Hepatocyte (in vitro differentiated cells): ENCODE data around the gene PHACTR3.

Source experiments
- EZH2 ChIP-seq: fragments of 200-600 bp; sonication (generic); IDR thresholded peaks from 2 replicates; pipeline ENCODE4 v1.6.1; 2016; ENCODE audit warnings: antibody characterized with exemption, mild to moderate bottlenecking, borderline replicate concordance
- TF ChIP-seq, protein P1 (sequence below): fragments of 200-600 bp; sonication (generic); IDR thresholded peaks from 2 replicates; pipeline ENCODE4 v1.5.1; 2016; ENCODE audit warnings: antibody characterized with exemption, mild to moderate bottlenecking; ENCODE audit not compliant: poor library complexity

DNA sequence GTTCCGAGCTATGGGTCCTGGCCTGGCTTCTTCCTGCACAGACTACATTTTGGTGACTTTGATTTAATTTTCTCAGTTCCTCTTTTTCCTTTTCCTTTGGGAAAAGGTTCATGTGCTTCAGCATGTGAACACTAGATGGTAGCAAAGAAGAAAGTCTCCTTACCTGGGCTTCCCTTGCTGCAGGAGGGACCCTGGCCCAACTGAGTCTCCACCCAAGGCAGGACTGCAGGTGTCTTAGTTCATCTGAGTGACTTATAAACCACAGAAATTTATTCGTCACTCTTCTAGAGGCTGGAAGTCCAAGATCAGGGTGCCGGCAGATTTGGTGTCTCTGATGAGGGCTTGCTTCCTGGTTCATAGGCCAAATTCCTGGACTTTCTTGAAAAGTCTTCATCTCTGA lies 165.9 kb downstream of the PHACTR3 start:
- TF ChIP-seq, protein P1, sequence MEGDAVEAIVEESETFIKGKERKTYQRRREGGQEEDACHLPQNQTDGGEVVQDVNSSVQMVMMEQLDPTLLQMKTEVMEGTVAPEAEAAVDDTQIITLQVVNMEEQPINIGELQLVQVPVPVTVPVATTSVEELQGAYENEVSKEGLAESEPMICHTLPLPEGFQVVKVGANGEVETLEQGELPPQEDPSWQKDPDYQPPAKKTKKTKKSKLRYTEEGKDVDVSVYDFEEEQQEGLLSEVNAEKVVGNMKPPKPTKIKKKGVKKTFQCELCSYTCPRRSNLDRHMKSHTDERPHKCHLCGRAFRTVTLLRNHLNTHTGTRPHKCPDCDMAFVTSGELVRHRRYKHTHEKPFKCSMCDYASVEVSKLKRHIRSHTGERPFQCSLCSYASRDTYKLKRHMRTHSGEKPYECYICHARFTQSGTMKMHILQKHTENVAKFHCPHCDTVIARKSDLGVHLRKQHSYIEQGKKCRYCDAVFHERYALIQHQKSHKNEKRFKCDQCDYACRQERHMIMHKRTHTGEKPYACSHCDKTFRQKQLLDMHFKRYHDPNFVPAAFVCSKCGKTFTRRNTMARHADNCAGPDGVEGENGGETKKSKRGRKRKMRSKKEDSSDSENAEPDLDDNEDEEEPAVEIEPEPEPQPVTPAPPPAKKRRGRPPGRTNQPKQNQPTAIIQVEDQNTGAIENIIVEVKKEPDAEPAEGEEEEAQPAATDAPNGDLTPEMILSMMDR: peak; percentile 23
- TF ChIP-seq EZH2: no peak
